ENCODE measurements around the gene TPBGL. TPM values are rescaled to one million over a fixed set of nuclear protein-coding genes. Genes with fewer than 3 reads are reported as not detected.
"Not testable (repeated sequence)": the region's sequence is repeated elsewhere in the genome, so short reads cannot be mapped to it uniquely, and the experiment has no call there.

Gene TPBGL
- total RNA-seq, 1 experiment from 2014 or later = 0.41 TPM

DNA sequence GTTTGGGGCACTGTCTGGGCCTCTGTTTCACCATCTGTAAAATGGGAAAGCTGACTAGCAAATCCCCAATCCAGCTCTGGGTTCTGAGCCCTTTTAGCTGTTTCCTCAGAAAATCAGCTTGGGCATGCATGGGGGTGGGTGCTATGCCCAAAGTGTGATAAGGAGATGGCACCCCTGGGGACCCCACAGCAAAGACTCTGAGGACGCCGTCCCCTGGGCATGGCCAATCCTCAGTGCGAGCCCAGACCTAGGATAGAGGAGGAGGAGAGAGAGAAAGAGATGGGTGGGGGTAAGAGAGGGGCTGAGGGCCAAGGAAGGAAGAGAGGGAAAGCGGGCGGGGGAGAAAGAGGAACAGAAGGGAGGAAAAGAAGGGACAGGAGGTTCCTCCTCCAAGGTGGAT lies 31.8 kb downstream of the TPBGL start:
- Histone ChIP-seq H3K4me3 (ENCODE audit: low read depth, low read length, poor library complexity, severe bottlenecking) (no peak overlapping the region), H3K36me3 (ENCODE audit: insufficient read depth, low read length, poor library complexity, severe bottlenecking) (no peaks in the 10 kb centered on the region), H3K4me1 (ENCODE audit: insufficient read depth, low read length, poor library complexity, severe bottlenecking) (no peaks in the 10 kb centered on the region), H3K9me3 (ENCODE audit: low read depth, low read length, poor library complexity, severe bottlenecking) (no peaks in the 10 kb centered on the region), H3K27me3 (replicated peaks; ENCODE audit: insufficient read depth, low read depth, low read length, poor library complexity) (no peaks in the 10 kb centered on the region), H3K27ac (ENCODE audit: low read depth, low read length, poor library complexity, severe bottlenecking) (no peak overlapping the region)
- no TSS peak for BruUV-seq (replicated peaks)
- CTCF ChIA-PET = no interaction called here
- intact Hi-C loops (cut with micrococcal nuclease; ENCODE audit: unreplicated experiment) = no loop called here
- DNase-seq (ENCODE audit: low spot score) = no peak
- TF ChIP-seq, protein P1, sequence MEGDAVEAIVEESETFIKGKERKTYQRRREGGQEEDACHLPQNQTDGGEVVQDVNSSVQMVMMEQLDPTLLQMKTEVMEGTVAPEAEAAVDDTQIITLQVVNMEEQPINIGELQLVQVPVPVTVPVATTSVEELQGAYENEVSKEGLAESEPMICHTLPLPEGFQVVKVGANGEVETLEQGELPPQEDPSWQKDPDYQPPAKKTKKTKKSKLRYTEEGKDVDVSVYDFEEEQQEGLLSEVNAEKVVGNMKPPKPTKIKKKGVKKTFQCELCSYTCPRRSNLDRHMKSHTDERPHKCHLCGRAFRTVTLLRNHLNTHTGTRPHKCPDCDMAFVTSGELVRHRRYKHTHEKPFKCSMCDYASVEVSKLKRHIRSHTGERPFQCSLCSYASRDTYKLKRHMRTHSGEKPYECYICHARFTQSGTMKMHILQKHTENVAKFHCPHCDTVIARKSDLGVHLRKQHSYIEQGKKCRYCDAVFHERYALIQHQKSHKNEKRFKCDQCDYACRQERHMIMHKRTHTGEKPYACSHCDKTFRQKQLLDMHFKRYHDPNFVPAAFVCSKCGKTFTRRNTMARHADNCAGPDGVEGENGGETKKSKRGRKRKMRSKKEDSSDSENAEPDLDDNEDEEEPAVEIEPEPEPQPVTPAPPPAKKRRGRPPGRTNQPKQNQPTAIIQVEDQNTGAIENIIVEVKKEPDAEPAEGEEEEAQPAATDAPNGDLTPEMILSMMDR (conservative IDR thresholded peaks at IDR 0.05; ENCODE audit: low read depth, low read length) = no peak
- no peak for TF ChIP-seq EZH2 (IDR thresholded peaks at IDR 0.05; ENCODE audit: borderline replicate concordance, low read depth, low read length, poor library complexity, severe bottlenecking)
- POLR2A ChIA-PET (ENCODE audit: low non-redundant PET) = no interaction called here

DNA sequence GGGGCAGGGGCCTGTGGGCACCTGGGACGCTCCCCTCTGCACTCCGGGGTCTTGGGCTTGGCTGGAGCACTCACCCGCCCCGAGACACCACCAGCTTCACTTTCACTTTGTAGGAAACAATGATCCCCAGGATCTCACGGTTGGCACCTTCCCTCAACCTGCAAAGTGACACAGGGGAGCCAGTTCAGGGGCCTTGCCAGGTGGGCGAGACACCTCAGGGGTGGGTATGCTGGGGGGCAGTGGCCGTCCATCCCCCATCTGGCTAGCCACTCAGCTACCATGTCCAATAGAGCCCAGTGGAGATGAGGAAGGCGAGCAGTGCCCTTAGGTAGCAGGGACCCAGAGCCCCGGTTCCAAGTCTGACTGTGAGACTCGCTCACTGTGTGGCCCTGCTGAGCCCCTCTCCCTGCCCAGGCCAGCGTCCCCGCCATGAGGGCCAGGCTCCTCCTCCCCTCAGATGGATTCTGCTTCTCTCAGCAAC lies 32.3 kb downstream of the TPBGL start:
- CTCF ChIA-PET = interaction anchor here (1.1 kb wide), 1 partner anchor 113 kb away, joined by 4 read pairs; no protein-coding TSS in a partner anchor

DNA sequence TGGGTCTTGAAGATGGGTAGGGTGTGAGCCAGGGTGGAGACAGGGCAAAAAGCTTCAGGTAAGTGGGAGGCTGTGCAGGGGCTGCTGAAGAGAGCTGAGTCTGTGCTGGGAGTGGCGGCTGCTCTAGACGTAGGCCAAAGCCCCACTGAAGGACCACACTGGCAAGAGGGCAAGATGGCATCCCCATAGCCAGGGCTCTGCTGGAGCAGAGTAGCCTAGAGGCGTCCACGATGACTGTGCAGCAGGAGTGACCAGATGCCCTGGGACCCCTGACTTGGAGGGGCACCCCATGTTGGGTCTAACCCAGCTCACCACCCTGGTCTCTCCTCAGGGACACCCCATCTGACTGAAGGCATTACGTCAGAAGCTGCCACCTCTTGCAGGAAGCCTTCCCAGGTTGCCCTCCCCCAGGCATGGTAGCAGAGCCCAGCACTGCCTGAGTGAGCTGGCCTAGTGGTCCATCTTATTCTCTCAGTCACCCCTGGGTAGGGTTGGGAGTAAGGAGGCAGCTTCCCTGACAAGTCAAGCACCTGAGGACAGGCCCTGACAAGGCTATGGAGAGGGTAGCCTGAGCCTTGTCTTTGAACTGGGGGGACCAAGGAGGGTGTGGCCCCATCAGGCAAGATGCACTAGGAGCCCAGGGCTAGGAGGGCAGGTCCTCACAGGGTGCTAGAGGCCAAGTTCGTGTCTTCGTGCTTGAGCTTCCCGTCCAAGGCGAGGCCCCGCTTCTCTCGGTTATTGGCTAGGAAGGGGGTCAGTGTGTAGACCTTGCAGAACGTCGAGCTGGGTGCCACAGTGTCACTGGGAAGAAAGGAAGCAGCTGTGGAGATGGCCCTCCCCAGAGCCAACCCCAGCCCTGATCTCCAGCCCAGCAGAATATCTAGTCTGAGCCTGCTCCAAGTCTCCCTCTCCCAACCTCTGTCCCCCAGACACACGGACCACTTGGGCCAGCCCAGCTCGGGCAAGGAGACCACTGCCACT lies 33.1 kb downstream of the TPBGL start:
- ChIA-PET POLR2A (ENCODE audit: low non-redundant PET) (interaction anchor here (0.6 kb wide), 1 partner anchor 276 kb away, joined by 3 read pairs; no protein-coding TSS in a partner anchor), CTCF (interaction anchor here (1.1 kb wide), 1 partner anchor 112 kb away, joined by 4 read pairs; no protein-coding TSS in a partner anchor)
- TF ChIP-seq, protein P1 (conservative IDR thresholded peaks at IDR 0.05; ENCODE audit: low read depth, low read length) = no peak
- no peak for TF ChIP-seq EZH2 (IDR thresholded peaks at IDR 0.05; ENCODE audit: borderline replicate concordance, low read depth, low read length, poor library complexity, severe bottlenecking)
- BruUV-seq (replicated peaks) = no TSS peak
- Histone ChIP-seq H3K9me3 (ENCODE audit: low read depth, low read length, poor library complexity, severe bottlenecking) (no peaks in the 10 kb centered on the region), H3K4me3 (ENCODE audit: low read depth, low read length, poor library complexity, severe bottlenecking) (no peak overlapping the region), H3K4me1 (ENCODE audit: insufficient read depth, low read length, poor library complexity, severe bottlenecking) (no peaks in the 10 kb centered on the region), H3K36me3 (ENCODE audit: insufficient read depth, low read length, poor library complexity, severe bottlenecking) (peaks cover 2% of the 10 kb centered on the region), H3K27ac (ENCODE audit: low read depth, low read length, poor library complexity, severe bottlenecking) (no peak overlapping the region), H3K27me3 (replicated peaks; ENCODE audit: insufficient read depth, low read depth, low read length, poor library complexity) (no peaks in the 10 kb centered on the region)
- DNase-seq (ENCODE audit: low spot score) = no peak
- intact Hi-C loops (cut with micrococcal nuclease; ENCODE audit: unreplicated experiment) = no loop called here

More for the DNA sequence above, 32.3 kb downstream of the TPBGL start:
- Histone ChIP-seq H3K27me3 (replicated peaks; ENCODE audit: insufficient read depth, low read depth, low read length, poor library complexity) (no peaks in the 10 kb centered on the region), H3K4me1 (ENCODE audit: insufficient read depth, low read length, poor library complexity, severe bottlenecking) (no peaks in the 10 kb centered on the region), H3K9me3 (ENCODE audit: low read depth, low read length, poor library complexity, severe bottlenecking) (no peaks in the 10 kb centered on the region), H3K36me3 (ENCODE audit: insufficient read depth, low read length, poor library complexity, severe bottlenecking) (no peaks in the 10 kb centered on the region), H3K4me3 (ENCODE audit: low read depth, low read length, poor library complexity, severe bottlenecking) (no peak overlapping the region), H3K27ac (ENCODE audit: low read depth, low read length, poor library complexity, severe bottlenecking) (no peak overlapping the region)
- BruUV-seq (replicated peaks) = no TSS peak
- POLR2A ChIA-PET (ENCODE audit: low non-redundant PET) = no interaction called here
- TF ChIP-seq, protein P1 (conservative IDR thresholded peaks at IDR 0.05; ENCODE audit: low read depth, low read length) = no peak
- TF ChIP-seq EZH2 (IDR thresholded peaks at IDR 0.05; ENCODE audit: borderline replicate concordance, low read depth, low read length, poor library complexity, severe bottlenecking) = no peak
- intact Hi-C loops (cut with micrococcal nuclease; ENCODE audit: unreplicated experiment) = no loop called here
- DNase-seq (ENCODE audit: low spot score) = no peak

DNA sequence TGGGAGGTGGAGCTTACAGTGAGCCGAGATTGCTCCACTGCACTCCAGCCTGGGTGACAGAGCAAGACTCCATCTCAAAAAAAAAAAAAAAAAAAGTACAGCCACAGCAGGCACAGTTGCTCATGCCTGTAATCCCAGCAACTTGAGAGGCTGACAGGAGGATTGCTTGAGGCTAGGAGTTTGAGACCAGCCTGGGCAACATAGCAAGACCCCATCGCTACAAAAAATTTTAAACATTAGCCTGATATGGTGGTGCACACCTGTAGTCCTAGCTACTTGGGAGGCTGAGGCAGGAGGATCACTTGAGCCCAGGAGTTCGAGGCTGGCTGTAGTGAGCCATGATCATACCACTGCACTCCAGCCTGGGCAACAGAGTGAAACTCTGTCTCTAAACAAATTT lies 34.1 kb downstream of the TPBGL start:
- H3K27me3 ChIP-seq (replicated peaks; ENCODE audit: insufficient read depth, low read depth, low read length, poor library complexity); H3K27ac ChIP-seq (ENCODE audit: low read depth, low read length, poor library complexity, severe bottlenecking); intact Hi-C loops (cut with micrococcal nuclease; ENCODE audit: unreplicated experiment); CTCF ChIA-PET; H3K4me3 ChIP-seq (ENCODE audit: low read depth, low read length, poor library complexity, severe bottlenecking); DNase-seq (ENCODE audit: low spot score); POLR2A ChIA-PET (ENCODE audit: low non-redundant PET); H3K4me1 ChIP-seq (ENCODE audit: insufficient read depth, low read length, poor library complexity, severe bottlenecking); H3K36me3 ChIP-seq (ENCODE audit: insufficient read depth, low read length, poor library complexity, severe bottlenecking); H3K9me3 ChIP-seq (ENCODE audit: low read depth, low read length, poor library complexity, severe bottlenecking); BruUV-seq (replicated peaks): not testable (repeated sequence)
